ENCODE results near the gene RAB43.
"Not testable (repeated sequence)": the region's sequence is repeated elsewhere in the genome, so short reads cannot be mapped to it uniquely, and the experiment has no call there.

The RAB43 gene

DNA sequence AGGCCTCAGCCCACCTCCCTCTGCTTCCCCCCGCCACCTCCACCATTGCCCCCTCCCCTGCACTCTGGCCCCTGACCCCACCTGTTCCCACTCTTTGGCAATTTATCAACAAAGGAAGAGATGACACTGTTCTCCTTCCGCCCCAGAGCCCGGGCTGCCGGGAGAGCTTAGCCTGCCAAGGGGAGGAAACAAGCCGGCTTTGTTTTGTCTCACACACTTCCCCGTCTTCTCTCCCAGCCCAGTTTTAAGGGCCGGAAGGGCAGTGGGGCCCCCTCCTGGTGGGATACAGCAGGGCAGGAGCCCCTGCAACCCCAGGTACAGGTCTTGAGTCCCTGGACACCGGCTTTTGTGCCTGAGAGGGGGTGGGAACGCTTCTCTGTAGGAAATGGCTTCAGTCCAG lies 33.7 kb downstream of the RAB43 start:
- not testable (repeated sequence) for DNase-seq

DNA sequence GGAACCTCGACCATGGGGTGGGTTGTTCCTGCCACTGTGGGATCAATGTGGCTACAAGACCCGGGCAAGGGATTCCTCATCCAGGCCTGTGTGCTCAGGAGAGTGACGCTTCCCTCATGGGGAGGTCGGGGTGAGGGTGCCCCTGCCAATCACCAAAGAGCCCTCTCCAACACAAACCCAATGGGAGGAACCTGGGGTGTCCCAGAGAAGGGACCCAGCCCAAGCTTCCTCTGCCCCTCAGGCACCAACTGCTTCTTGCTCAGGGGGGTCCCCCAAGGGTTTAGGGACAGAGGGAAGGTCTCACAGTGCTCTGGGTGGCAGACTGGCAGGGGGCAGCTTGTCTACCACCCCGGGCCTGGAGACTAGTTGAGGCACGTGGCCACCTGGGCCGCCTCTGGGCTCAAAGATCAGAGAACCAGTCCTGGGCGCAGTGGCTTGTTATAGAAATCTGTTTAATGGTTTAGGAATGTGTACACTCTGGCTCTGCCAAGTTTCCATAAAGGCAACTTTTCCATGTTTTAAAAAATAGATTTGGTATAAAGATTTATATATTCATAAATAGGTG lies 34.4 kb downstream of the RAB43 start:
- DNase-seq, result peak; percentile 17

DNA sequence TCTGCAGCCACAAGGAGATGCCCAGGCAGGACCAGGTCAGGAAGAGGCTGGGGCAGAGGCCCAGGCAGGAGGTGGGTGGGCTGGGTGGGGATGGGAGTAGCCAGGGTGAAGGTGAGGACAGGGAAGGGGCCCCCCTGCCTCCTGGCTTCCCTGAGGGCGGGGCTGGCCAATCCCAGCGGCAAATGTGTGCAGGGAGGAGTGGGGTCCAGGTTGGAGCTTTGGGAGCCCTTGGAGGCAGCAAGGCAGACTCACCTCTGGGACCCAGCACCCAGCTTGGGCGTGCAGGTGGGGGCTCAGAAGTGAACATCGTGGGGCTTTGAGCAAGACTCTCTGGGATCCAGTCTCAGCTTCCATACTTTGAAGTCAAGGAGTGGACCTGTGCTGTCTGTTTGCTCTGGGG lies 35.8 kb downstream of the RAB43 start:
- DNase-seq, result no peak

DNA sequence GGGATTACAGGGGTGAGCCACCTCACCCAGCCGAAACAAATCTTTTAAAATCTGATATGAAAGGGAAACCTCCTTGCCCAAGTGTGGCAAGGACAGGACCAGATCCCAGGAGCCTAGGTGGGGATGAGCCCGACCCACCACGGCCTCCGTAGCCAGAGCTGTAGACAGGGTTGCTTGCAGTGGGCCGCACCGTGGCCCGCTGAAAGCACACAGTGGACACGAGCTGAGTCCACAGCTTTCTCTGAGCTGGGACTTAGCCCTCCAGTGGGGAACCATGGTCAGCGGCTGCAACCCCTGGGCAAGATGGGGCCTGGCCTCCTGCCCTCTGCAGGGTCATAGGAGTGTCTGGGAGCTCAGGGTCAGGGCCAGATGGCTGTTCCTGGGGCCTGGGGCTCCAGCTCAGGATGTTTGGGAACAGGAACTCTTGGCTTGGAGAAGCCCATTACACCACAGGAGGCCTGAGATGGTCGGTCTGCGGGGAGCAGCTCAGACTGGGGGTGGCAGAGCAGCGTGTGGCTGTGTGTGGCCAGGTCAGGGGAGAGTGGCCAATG lies 36.4 kb downstream of the RAB43 start:
- no peak for DNase-seq

DNA sequence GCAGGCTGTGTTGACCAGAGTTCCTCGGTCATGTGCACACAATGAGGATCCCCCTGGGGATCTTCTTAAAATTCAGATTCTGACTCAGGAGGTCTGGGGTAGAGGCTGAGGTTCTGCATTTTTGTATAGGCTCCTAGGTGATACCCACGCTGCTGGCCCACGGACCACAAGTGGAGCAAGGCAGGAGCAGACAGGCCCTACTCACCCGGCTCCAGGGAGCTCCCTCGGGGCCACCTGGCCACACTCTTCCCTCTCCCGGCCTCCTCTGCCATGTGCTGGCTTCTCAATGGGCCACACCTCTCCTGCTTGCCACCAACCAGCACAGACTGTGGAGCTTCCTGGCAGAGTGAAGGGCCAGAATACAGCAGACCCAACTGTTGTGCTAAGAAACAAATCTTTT lies 37.1 kb downstream of the RAB43 start:
- DNase-seq, result no peak

DNA sequence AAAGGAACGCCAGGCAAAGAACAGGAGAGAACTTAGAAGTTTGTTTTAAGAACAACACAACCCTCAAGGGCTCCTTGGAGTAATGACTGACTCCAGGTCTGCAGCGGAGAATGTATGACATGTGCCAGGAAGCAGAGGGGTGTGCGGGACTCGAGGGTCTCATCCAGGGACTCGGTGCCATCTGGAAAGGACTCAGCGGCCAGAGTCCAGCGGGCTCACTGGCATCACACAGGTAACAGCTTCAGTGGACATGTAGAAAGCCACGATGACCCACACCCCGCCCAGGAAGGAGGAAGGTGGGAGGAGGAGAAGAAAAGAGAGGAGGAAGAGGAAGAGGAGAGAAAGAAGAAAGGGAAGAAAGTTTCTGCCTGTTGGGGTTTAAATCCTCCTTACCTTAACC lies 39.6 kb downstream of the RAB43 start:
- DNase-seq, result no peak

DNA sequence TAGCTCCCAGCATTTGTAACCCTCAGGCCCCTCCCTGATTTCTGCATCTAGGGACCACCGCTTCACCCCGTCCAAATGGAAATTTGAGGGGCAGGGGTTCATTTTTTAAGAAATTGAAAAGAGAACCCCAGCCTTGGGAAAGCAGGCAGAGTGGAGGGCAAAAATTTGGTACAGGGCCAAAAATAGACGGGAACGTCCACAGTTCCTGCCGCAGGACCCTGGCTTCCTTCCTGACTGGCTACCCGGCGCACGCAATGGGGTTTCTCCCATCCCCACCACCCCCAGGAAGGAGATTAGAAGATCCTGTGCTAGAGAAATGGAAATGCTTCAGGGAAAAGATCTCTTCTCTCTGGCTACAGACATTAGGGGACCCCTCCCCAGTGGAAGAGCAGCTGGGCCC lies 40.1 kb downstream of the RAB43 start:
- no peak for DNase-seq

DNA sequence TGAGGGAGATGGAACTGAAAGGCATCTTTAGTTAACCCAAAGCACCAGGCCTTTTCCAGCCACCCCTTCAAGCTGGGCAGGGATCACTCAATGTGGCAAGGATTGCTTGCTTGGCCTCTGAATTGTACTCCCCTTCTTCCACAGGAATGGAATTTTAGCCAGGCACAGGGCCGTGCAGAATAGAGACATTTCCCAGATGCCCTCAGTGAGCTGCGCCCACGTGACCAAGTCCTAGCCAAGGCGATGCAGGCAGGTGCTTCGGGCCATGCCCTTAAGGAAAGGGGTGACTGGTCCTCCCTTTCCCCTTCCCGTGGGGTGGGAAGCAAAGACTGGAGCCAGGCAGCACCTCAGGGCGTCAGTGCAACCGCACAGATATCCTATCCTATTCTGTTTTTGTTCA lies 43.1 kb downstream of the RAB43 start:
- no peak for DNase-seq

DNA sequence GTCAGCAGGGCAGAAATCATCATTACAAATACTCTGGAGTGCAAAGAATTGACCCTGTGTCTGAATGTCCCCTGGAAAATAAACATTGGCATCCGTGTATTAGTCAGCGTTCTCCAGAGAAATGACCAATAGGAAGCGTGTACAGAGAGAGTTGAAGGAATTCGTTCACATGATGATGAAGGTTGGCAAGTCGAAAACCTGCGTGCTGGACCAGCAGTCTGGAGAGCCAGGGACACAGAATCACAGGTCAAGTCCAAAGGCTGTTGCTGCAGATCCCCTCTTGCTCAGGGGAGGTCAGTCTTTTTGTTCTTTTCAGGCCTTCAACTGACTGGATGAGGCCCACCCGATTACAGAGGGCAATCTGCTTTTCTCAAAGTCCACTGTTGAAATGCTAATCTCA lies 44.4 kb downstream of the RAB43 start:
- no peak for DNase-seq

DNA sequence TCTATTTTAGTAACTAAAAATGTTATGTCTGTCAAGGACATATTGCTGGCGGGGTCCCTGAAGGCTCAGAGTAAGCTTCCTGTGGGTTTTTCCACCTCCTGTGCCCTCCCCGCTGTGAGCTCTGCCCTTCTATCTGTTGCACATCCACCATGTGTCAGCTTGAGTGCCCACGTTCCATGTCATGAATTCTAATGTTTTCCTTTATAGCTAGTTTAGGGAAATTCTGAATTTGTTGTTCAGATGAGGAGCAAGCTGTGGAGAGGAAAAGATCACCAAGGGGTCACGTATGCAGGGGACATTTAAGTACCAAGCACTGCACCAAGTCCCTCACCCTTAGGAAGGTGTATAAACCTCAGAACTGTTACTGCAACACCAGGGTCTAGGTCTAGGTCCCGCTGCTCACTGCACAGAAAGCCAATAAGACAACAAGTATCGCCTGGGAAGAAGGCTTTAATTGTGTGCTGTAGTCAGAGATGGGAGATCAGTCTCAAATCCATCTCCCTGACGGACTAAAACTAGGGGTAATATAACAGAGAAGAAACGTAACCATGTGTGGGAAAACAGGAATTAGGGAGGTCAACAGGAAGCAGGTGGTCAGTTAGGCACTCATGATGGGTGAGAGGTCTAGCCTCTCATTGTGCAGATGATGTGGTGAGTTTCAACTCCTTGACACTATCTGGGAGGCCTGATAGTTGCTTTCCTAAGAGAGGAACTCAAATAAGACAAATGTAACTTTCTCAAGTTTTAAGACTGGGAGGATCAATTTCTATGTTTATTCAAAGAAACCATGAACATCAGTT lies 51.3 kb downstream of the RAB43 start:
- no peak for DNase-seq

DNA sequence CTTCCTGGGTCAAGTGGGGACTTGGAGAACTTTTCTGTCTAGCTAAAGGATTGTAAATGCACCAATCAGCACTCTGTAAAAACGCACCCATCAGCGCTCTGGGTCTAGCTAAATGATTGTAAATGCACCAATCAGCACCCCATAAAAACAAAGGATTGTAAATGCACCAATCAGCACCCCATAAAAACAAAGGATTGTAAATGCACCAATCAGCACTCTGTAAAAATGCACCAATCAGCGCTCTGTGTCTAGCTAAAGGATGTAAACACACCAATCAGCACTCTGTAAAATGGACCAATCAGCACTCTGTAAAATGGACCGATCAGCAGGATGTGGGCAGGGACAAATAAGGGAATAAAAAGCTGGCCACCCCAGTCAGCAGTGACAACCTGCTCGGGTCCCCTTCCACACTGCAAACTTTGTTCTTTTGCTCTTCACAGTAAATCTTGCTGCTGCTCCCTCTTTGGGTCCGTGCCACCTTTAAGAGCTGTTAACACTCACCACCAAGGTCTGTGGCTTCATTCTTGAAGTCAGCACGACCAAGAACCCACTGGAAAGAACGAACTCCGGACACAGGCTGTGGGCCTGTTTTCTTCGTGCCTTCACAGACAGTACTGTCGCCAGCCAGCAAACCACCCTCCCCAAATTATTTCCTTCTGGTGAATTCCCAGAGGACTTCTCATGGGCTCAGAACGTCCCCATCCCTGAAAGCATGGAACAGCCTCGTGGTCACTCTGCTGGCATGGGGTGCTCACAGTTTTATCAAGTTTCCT lies 52.1 kb downstream of the RAB43 start:
- DNase-seq, result not testable (repeated sequence)

DNA sequence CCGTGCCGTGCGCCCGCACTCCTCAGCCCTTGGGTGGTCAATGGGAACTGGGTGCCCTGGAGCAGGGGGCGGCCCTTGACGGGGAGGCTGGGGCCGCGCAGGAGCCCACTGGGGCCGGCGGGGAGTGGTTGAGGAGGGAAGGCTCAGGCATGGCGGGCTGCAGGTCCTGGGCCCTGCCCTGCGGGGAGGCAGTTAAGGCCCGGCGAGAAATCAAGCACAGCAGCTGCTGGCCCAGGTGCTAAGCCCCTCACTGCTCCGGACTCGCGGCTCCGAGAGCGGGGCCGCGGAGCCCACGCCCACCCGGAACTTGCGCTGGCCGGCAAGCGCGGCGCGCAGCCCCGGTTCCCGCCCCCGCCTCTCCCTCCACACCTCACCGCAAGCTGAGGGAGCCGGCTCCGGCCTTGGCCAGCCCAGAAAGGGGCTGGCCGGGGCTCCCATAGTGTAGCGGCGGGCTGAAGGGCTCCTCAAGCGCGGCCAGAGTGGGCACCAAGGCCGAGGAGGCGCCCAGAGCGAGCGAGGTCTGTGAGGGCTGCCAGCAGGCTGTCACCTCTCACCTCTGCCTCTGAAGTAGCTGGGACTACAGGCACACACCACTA lies 53.2 kb downstream of the RAB43 start:
- peak; percentile 7 for DNase-seq

DNA sequence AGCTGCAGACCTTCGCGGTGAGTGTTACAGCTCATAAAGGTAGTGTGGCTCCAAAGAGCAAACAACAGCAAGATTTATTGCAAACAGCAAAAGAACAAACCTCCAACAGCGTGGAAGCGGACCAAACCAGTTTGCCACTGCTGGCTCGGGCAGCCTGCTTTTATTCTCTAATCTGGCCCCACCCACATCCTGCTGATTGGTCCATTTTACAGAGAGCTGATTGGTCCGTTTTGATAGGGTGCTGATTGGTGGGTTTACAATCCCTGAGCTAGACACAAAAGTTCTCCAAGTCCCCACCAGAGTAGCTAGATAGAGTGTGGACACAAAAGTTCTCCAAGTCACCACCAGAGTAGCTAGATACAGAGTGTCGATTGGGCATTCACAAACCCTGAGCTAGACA lies 53.9 kb downstream of the RAB43 start:
- not testable (repeated sequence) for DNase-seq

DNA sequence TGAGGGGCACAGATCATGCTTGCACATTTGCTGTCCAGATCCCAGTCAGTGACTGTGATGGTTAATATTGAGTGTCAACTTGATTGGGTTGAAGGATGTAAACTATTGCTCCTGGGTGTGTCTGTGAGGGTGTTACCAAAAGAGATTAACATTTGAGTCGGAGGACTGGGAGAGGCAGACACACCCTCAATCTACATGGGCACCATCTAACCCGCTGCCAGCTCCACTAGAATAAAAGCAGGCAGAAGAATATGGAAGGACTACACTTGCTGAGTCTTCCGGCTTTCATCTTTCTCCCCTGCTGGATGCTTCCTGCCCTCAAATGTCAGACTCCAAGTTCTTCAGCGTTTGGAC lies 55.9 kb downstream of the RAB43 start:
- DNase-seq, result no peak

DNA sequence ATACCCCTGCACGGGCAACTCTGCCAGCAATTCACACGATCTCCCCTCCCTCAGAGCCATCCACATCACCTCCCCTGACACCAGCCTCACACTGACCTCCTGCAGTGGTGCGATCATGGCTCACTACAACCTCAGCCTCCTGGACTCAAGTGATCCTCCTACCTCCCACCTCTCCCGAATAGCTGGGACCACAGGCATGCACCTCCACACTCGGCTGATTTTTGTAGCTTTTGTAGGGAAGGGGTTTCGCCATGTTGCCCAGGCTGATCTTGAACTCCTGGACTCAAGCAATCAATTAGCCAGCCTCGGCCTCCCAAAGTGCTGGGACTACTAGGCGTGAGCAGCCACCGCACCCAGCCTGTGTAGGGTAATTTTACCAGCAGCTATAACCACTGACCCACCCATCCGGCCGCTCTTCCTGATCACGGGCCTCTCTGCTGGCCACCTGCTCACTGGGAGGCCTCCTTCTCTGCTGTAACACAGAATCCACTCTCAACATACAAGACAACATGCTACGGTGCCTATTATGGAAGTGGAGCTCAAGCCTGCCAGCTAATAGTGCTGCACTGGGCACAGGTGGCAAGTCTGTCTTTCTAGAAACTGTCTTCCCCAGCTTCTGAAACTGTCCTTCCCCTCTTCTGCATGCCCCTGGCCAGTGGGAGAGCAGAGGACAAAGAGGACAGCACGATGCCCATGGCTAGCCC lies 56.4 kb downstream of the RAB43 start:
- no peak for DNase-seq

DNA sequence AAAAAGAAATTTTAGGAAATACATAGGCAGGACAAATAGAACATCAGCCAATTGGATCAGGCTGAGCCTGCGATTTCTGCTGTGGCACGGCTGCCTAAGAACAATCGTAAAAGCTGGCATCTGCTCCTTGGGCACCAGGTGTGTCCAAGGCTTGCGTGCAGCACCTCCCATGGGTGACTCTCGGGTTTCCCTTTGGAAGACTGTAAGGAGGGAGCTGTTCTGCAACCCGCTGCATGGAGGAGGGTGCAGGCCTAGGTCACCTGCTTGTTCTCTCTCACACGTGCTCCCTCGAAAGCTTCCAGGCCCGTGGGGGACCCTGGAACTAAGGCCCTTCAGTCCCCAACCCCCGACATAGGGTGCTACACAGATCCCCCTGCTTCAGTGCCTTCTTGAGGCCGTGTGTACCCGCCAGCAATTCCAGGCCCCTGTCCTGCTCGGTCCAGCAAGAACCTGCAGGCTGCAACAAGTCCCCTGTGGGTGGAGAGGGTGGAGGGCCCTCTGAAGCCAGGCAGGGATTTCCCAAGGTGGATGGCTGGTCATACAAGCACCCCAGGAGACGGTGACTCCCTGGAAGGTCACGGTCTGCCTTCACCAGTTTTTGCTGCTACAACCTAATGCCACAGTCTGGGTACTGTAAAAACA lies 57.6 kb downstream of the RAB43 start:
- DNase-seq, result no peak

DNA sequence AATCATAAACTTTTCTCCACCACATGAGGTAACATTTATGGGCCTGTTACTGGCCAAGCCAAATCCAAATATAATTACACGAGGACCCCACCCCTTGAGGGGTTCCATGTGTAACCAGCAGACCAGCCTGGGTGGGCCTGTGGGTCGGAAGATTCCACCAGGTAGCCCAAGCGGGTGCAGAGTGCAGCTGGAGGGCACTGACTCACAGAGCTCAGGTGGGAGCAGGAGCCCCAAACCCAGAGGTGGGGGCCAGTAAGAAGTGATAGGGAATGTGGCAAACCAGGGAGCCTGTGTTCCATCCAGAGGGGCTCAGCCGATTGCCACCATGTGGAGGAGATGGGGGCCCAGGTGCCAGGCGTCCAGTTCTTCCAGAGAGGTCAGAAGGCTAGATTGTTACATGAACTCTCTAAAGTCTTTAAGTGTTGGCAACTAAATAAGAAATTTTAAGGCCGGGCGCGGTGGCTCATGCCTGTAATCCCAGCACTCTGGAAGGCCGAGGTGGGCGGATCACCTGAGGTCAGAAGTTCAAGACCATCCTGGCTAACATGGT lies 58.4 kb downstream of the RAB43 start:
- DNase-seq, result no peak

DNA sequence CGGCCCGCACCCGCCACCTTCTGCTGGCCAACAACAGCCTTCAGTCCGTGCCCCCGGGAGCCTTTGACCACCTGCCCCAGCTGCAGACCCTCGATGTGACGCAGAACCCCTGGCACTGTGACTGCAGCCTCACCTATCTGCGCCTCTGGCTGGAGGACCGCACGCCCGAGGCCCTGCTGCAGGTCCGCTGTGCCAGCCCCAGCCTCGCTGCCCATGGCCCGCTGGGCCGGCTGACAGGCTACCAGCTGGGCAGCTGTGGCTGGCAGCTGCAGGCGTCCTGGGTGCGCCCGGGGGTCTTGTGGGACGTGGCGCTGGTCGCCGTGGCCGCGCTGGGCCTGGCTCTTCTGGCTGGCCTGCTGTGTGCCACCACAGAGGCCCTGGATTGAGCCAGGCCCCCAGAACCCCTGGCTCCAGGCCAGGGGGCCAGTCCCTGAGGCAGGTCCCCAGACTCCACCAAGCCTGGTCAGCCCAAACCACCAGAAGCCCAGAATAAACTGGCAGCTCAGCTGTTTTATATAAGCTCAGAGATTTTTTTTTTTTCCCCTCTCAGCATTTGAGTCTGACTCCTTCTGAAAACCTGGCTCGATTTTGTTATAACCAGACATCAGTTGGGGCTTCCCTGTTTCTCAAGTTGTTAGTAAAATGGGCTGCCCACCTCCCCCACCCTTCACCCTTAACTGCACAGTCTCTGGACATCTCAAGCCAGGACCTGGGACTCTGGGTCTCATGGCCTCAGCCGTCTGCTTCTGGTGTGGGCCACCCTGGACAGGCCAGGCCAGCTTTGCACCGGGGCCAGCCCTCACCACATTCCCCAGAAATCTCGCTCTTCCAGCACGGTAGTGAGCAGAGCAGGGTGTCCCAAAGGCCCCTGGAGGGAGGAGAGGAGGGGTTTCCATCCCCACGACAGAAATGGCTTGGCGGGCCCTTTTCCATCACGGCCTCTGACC lies 59.4 kb downstream of the RAB43 start:
- DNase-seq, result no peak

DNA sequence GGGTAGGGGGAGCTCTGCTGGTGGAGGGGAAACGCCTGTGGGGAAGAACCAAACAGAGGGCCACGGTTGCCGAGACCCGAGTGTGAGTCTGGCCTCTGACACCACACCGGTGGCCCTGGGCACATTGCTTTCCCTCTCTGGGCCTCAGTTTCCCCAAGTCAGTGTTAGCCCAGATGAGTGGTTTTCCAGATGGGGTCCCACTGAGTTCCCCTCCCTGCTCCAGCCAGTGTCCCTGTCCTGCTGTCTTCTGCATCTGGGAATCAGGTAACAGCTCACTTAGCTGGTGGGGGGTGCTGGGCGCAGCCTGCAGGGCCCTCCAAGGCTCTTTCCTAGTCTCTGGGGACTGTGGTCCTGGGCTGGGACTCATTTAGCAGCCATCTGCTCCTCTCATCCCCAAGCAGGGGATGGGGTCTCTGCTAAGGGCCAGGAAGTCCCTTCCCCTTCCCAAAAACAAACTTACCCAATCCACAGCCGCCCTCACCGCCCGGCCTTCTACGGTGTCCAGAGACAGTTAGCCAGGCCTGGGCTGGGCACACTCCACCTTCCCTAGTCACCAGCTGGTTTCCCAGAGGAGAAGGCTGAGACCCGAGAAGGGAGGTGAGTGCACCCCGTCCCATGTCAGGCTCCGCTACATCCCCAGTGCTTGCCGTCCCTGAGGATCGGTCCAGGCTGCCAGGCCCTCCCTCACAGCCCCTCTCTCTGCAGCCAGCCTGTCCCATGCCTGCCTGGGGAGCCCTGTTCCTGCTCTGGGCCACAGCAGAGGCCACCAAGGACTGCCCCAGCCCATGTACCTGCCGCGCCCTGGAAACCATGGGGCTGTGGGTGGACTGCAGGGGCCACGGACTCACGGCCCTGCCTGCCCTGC lies 60.3 kb downstream of the RAB43 start:
- DNase-seq, result no peak

Measured in fibroblast of upper back skin (primary cell).